Testis (tissue), 2 donors: ENCODE data around the gene GTF2IRD2.
"Not testable (repeated sequence)": the region's sequence is repeated elsewhere in the genome, so short reads cannot be mapped to it uniquely, and the experiment has no call there.

Source experiments
- CTCF ChIP-seq, 3 experiments: fragments of 450-650 bp in 2 of 3; fragments of 200-600 bp in 1 of 3; sonication (generic) in 1 of 3; IDR thresholded peaks; one replicate each; pipeline ENCODE4 v1.5.1; 2016 to 2019; ENCODE audit warnings: antibody characterized with exemption in 3 of 3, mild to moderate bottlenecking in 2 of 3, moderate library complexity in 1 of 3
- POLR2A ChIP-seq: fragments of 450-650 bp; IDR thresholded peaks from one replicate; pipeline ENCODE4 v1.6.1; 2017; ENCODE audit warnings: antibody characterized with exemption, mild to moderate bottlenecking, moderate library complexity

- TF ChIP-seq CTCF (IDR thresholded peaks at IDR 0.05); POLR2A: not testable (repeated sequence)
Observed at GRCh38 chr7:74889518-74890129, 38.2 kb upstream of the GTF2IRD2 start.
